ENCODE data around the gene PARD3B. TPM values are rescaled to one million over a fixed set of nuclear protein-coding genes. Genes with fewer than 3 reads are reported as not detected.

PARD3B gene
- total RNA-seq, 1 donor from 2014 or later = 0.96 TPM

DNA sequence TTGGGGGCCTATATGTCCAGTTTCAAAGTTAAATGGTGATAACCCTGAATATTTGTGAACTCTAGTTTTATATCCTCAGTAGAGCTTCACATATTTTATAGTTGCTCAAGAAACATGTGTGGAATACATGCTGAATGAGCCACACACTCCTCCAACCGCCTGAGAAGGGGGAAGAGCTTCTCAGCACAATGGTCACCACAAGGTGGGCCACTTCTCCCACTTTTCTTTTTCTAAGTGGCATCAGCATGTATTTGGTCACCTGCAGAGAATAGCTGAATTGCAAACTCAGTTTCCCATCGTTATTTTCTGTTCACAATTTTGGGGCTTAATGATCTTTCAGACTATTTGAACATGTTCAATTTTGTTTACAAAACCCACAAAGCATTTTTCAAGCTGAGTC, 340.5 kb downstream of the PARD3B start:
- intact Hi-C loops (cut with micrococcal nuclease) = no loop called here

DNA sequence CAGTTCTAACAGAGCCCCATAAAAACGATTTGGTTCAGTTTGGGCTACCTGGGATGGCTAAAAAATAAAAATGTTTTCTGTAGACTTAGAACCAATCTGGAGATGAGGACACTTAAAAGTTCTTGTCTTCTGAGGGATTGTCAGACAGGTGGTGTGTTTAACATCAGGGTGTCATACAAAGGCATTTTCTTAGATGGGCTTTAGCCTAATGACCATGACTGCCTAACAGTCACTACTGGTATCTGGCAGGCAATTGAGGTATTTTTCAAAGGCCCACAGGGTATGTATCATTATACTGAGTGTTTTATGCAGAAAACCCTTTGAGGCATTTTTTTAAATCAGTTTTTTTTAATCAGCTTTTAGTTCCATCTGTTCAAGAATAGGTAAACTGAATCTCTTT, 341.4 kb downstream of the PARD3B start:
- intact Hi-C loops (cut with micrococcal nuclease) = no loop called here

DNA sequence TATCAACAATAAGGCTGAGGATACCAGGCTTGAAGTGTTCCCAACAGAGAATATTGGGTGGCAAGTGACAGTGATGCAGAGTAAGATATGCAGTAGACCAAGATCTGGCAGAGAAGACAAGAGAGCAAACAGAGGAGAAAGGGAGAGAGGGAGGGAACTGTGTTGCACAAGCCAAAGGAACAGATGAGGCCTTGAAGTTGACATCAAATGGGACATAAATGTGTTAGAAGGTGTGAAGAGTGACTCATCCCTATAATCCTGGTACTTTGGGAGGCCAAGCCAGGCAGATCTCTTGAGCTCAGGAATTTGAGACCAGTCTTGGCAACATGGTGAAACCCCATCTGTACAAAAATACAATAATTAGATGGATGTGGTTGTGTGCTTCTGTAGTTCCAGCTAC, 342.9 kb downstream of the PARD3B start:
- intact Hi-C loops (cut with micrococcal nuclease) = no loop called here

DNA sequence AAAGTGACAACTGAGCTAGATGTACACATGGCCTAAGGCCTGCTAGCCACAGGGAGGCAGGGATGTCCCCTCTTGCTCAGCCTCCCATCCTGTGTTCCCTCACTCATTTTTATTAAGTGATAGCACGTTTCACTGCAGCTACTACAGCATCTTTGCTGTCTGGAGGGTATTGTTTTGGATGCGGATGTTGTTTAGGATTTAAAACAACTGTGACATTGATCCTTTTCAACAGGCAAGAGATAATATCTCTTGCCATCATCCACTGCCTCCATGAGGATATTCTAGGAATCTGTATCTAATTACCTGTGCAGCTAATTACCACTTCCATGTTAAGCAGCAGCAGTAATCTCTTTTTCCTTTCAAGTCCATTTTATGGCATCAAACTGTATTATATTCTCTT, 345.4 kb downstream of the PARD3B start:
- intact Hi-C loops (cut with micrococcal nuclease) = no loop called here

DNA sequence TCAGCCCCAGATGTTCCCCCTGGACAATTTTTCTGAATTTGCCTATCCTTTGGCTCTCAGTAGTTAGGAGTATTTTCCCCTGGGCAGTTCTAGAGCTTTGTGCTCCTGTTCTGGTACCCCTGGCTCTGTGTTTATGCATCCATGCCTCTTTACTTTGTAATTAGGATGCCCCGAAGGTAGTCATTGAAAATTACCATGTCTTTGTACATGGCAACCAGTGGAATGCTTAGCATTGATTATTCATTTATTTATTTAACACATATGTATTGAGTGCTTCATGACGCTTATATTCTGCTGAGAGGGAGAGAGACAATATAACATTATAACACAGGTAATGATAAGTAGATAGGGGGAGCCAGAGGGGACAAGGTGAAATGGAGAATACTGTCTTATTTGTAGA, 346.5 kb downstream of the PARD3B start:
- intact Hi-C loops (cut with micrococcal nuclease) = no loop called here

DNA sequence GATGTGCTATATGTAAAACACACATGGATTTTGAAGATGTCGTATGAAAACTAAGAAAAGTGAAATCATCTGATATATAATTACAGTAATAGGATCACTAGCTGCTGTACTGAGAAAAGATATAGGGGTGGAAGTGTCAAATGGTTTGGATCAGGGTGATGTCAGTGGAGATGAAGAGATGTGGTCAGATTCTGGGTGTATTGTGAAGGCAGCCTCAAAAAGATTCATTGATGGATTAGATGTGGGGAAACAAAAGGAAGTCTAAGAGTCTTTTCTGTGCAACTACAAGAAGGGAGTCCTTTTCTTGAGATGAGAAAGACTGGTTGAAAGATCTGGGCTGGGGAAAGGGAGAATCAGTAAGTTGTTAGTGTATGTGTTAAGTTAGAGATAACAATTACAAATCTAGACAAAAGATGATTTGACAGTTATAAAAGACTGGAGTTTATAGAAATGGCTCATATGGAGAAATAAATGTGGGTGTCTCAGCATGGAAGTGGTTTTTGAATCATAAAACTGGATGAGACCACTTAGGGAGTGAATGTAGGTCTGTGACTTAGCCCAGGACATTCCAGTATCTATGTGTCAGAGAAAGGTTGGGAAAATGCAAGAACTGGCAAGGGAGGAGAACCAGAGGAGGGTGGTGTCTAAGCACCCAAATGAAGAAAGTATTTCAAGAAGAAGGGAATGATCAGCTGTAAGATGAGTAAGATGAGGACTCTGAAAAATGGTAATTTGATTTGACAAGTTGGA, 347.4 kb downstream of the PARD3B start:
- intact Hi-C loops (cut with micrococcal nuclease) = no loop called here

DNA sequence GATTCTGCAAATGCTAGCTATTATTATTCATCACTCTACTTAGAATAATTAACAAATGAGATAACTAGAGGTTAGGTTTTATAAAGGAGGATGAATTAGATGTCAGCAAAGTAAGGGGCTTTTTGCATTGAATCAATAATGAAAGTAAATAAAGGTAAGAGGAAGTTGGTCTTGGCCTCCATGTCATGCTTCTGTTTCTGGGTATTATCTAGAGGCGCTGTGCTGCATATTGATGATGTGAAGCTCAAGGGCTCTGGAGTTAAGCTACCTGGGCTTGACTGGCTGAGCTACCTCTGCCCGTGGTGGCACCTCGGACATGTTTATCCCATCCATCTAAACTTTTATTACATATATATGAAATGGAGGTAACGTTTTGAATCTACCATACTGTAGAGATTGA, 350.9 kb downstream of the PARD3B start:
- intact Hi-C loops (cut with micrococcal nuclease) = loop anchor here (5.0 kb wide), 1 partner anchor 181 kb away; no protein-coding TSS in a partner anchor

DNA sequence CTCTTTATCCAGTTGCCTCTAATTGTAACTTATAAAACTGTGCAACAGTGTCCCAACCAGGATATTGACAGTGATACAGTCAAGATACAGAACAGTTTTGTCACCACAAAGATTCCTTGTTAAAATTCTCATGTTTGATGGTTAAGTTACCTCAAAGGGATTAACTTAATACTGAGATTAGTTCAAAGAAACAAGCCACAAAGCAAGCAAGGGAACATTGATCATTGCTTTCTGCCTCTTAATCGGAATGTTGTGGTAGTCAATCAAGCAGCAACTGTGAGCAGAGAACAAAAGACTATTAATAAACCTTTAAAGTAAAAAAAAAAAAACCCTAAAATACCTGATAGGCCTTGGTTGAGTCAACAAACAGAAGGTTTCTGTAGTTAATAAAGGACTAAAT, 352.3 kb downstream of the PARD3B start:
- intact Hi-C loops (cut with micrococcal nuclease) = loop anchor here (5.0 kb wide), 1 partner anchor 180 kb away; no protein-coding TSS in a partner anchor

DNA sequence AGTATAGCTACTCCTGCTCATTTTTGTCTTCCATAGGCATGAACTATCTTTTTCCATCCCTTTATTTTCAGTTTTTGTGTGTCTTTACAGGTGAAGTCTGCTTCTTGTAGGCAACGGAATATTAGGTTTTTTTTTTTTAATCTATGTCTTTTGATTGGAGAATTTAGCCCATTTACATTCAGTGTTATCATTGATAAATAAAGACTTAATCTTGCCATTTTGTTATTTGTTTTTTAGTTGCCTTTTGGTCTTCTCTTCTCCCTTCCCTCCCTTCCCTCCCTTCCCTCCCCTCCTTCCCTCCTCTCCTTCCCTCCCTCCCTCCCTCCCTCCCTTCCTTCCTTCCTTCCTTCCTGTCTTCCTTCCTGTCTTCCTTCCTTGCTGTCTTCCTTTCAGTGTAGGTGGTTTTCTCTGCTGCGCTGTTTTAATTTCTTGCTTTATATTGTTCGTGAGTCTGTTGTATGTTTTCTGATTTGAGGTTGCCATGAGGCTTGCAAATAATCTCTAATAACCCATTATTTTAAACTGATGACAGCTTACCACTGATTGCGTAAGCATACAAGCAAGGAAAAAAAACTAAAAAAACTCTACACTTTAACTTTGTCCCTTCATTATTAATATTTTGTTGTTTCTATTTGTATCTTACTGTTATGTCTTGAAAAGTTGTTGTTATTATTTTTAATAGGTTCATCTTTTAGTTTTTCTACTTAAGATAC, 353.8 kb downstream of the PARD3B start:
- intact Hi-C loops (cut with micrococcal nuclease) = loop anchor here (2.0 to 5.0 kb wide), 2 partner anchors 50 to 178 kb away; no protein-coding TSS in a partner anchor

DNA sequence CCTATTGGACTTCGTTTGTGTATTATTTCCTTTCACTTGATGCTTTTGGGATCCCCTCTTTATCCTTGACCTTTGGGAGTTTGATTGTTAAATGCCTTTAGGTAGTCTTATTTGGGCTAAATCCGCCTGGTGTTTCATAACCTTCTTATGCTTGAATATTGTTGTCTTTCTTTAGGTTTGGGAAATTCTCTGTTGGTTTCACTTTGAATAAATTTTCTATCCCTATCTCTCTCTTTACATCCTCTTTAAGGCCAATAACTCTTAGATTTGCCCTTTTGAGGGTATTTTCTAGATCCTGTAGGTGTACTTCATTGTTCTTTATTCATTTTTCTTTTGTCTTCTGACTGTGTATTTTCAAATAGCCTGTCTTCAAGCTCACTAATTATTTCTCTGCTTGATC, 354.7 kb downstream of the PARD3B start:
- intact Hi-C loops (cut with micrococcal nuclease) = loop anchor here (2.0 to 5.0 kb wide), 3 partner anchors 19 to 177 kb away; no protein-coding TSS in a partner anchor

DNA sequence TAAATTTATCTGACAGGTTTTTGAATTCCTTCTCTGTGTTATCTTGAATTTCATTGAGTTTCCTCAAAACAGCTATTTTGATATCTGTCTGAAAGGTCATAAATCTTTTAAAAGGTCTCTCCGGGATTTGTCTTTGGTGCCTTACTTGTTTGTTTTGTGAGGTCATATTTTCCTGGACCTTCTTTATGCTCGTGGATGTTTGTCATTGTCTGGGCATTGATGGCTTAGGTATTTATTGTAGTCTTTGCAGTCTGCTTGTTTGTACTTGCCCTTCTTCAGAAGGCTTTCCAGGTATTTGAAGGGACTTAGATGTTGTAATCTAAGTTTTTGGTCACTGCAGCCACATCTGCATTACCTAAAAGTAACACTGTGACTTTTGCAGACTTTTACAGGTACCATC, 355.2 kb downstream of the PARD3B start:
- intact Hi-C loops (cut with micrococcal nuclease) = loop anchor here (2.0 kb wide), 1 partner anchor 20 kb away; no protein-coding TSS in a partner anchor

DNA sequence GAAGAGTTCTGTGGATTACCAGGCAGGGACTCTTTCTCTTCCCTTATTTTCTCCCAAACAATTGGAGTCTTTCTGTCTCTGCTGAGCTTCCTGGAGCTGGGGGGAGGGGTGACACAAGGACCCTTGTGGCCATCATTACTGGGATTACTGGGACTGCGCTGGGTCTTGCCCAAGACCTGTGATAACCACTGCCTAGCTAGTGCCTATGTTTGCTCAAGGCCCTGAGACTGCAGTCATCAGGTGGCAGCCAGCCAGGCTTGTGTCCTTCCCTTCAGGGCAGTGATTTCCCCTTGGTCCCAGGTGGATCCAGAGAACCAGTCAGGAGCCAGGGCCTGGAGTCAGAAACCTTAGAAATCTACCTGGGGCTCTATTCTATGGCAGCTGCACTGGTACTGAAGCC, 355.6 kb downstream of the PARD3B start:
- intact Hi-C loops (cut with micrococcal nuclease) = loop anchor here (2.0 kb wide), 1 partner anchor 20 kb away; no protein-coding TSS in a partner anchor

DNA sequence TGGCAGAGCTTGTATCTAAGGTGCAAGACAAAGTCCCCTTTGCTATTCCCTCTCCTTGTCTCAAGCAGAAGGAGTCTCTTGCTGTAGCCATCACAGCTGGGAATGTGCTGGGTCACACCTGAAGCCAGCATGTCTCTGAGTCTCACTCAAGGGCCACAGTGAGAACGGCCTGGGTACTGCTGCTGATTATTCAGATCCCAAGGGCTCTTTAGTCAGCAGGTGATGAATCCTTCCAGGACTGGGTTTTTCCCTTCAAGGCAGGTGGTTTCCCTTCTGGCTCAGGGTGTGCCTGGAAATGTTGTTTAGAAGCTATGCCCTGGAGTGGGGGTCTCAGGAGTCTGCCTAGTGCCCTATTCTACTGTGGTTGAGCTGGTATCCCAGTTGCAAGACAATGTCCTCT, 356.3 kb downstream of the PARD3B start:
- intact Hi-C loops (cut with micrococcal nuclease) = loop anchor here (2.0 kb wide), 1 partner anchor 21 kb away; no protein-coding TSS in a partner anchor

DNA sequence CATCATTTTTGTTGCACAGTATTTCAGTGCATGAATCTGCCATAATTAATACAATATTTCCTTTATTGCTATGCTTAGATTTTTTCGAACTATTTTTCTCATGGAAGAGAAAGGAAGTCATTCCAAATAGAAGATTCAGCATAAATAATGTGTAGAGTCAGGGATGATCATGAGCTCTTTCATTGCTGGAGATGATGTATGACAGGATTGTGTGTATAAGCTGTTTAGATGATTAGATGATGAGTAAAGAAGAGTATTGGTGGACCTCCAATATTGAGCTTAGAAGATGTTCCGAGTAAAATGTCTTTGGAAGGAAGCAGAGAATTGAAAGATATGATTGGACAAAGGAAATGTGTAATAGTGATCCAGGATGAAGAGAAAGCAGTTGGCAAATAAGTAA, 364.5 kb downstream of the PARD3B start:
- intact Hi-C loops (cut with micrococcal nuclease) = no loop called here

DNA sequence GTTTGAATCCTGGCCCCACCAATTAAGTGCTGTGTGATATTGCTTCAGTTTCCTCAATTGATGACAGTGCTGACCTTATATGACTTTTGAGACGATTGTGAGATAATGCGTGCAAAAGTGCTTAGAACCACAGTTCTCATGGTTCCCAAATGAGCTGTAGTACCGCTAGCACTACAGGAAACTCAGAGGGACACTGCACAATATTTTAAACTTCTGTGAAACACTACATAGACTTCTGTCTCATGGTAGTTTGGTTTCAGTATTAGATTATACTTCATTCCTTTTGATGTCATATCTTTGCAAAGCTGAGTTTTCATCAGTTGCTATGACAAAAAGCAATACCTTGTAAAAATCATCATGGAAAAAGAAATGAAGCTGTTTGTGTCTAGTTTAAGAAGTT, 368.0 kb downstream of the PARD3B start:
- intact Hi-C loops (cut with micrococcal nuclease) = no loop called here

DNA sequence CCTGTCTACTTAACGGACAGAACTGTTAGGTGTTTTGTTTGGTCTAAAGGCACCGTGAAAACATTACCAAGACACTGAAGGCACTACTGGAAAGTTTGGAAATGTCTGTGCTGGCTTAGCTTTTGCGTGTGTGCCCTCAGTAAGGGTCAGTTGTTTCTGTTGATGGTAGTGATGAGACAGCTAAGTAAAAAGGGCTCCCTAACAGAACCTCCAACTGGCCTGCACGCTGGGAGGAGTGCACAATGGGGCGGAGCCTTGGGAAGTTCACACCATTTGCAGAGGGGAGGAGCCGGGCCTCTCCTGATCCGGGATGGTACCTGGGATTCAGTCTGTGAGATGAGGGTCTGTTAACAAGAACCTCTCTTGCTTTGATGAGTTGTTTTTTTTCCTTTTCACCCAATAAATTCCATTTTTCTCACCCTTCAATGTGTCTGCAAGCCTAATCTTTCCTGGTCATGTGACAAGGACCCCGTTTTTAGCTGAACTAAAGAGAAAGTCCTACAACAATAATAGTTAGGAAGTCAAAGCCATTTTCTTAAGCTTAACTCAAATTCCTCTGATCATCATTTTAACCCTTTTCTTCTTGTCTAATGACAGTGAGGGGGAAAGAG, 368.7 kb downstream of the PARD3B start:
- intact Hi-C loops (cut with micrococcal nuclease) = no loop called here

DNA sequence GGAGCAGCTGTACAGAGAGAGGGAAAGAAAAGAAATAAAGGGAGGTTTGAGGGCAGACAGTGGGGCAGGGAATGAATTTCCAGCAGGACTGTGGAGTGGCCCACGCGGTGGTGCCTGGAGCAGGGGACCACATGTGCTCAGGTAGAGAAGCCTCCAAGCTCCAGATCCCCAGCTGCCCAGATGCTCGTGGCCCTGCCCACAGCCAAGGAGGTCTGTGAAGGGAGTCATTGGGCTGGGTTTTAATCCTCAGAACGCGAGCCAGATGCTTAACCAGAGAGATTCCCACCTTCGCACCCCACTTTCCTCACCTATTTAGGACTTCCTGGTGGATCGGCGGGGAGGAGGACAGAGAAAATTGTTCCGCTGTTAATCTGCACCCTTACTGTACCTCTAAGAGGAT, 369.4 kb downstream of the PARD3B start:
- intact Hi-C loops (cut with micrococcal nuclease) = no loop called here

DNA sequence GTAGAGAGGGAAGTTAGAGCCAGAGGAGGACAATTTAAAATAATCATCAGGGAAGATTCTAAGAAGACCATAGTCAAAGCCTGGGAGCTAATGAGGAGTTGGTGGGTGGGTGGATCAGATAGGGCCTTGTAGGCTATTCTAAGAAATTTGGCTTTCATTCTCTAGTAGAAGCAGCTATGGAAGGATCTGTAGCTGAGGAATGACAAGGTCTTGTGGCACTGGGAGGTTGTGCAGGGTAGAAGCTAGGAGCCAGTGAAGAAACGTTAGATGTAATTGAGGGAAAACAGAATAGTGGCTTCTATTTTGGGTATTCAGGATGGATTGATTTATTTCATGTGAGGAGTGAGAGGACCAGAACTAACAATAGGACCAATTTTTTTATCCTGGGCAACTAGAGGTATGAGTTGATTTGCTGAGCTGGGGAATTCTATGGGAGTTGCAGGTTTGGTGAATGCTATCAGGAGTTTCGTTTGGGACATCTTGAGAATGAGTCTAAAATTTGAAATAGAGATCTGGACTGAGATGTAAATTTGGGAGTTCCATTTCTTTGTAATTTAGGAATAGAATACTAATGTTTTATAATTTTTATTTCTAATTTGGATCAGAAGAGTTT, 371.9 kb downstream of the PARD3B start:
- intact Hi-C loops (cut with micrococcal nuclease) = no loop called here

DNA sequence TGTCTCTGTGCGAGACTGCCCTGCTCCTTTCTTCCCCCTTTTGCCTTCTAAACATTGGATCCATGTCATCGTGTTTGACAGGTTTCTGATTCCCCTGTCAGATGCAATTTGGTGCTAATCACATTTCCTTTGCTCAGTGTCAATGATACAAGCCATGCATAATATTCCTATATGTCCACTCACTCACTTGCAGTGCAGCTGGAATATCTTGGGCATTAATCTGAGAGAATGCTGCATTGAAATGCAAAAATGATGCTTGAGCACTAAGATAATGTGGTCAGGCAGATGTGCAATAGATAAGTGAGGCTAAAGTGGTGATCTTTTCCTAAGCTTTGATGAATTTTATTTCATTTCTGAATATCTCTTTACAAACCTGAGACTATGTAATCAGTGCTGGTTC, 375.5 kb downstream of the PARD3B start:
- intact Hi-C loops (cut with micrococcal nuclease) = no loop called here

DNA sequence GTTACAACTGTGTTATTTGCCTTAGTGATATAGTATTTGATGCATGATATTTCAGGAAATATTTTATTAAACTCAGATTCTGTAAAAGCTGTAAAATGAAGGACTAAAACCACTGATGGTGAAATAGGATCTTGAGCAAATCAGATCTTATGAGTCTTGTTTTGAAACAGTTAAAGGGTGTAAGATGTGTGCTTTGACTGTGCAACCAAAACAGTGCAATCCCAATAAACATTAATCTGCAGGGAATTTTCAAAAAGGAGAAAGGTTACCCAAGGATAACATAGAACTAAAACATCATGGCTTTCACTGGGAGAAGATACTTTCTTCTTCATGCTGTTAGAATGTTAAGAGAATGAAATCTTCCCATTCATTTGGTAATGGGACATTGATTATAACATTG, 378.7 kb downstream of the PARD3B start:
- intact Hi-C loops (cut with micrococcal nuclease) = loop anchor here (2.0 kb wide), 1 partner anchor 19 kb away; no protein-coding TSS in a partner anchor

DNA sequence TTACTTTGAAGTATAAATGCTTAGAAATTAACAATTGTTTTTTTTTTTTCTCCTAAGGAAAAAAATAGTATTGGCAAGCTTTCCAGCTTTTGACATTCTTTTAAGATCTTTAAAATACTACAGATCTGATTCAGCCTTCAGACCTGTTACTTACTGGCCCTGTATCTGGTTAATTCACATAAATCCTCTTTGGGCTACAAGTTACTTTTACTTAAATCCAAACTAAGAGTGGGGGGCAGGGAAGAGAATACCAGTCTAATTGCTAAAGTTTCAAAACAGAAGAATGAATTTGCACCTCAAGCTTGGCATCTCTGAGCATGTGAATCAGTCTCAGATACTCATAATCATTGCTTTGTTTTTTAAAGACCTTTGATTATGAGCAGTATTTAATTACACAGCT, 386.3 kb downstream of the PARD3B start:
- intact Hi-C loops (cut with micrococcal nuclease) = no loop called here

All from T-helper 1 cell treated with Interleukin-12 subunit alpha and Interleukin-12 subunit beta and Interleukin-4 antibody, amounts not matched to agents 30 ng/mL and 1 ng/mL, for 36 hours (primary cell).